ENCODE results near the gene ZNF600.
"Not testable (repeated sequence)": the region's sequence is repeated elsewhere in the genome, so short reads cannot be mapped to it uniquely, and the experiment has no call there.

Gene ZNF600

GRCh38 chr19:52786464-52787354 lies at the start of gene ZNF600:
Gene ZNF600 (minus strand): TSS chr19:52786791. CDS start chr19:52778888, 7,903 bp downstream.
- peak in 1 of 2 experiments; percentile 4 for DNase-seq (ENCODE audit: low read depth in 2 of 2)

- DNase-seq (ENCODE audit: low read depth in 2 of 2), result not testable (repeated sequence)
Observed at GRCh38 chr19:52834289-52834688, 47.7 kb upstream of the ZNF600 start.

- not testable (repeated sequence) for DNase-seq (ENCODE audit: low read depth in 2 of 2)
Observed at GRCh38 chr19:52833541-52833940, 47.0 kb upstream of the ZNF600 start.

- not testable (repeated sequence) for DNase-seq (ENCODE audit: low read depth in 2 of 2)
Observed at GRCh38 chr19:52829866-52830265, 43.3 kb upstream of the ZNF600 start.

- DNase-seq (ENCODE audit: low read depth in 2 of 2), result no peak
Observed at GRCh38 chr19:52825765-52826164, 39.2 kb upstream of the ZNF600 start.

GRCh38 chr19:52823676-52824075 lies 37.1 kb upstream of the ZNF600 start:
- no peak for DNase-seq (ENCODE audit: low read depth in 2 of 2)

GRCh38 chr19:52821204-52821960 lies 34.8 kb upstream of the ZNF600 start, which contains the start of gene ZNF28:
Gene ZNF28 (minus strand): TSS chr19:52821633. CDS start chr19:52817958, 3,675 bp downstream.
- DNase-seq (ENCODE audit: low read depth in 2 of 2), result peak; percentile 3 to 10

- DNase-seq (ENCODE audit: low read depth in 2 of 2), result not testable (repeated sequence)
Observed at GRCh38 chr19:52820472-52821203, 34.0 kb upstream of the ZNF600 start.

GRCh38 chr19:52809801-52810200 lies 23.2 kb upstream of the ZNF600 start:
- DNase-seq (ENCODE audit: low read depth in 2 of 2), result no peak

- not testable (repeated sequence) for DNase-seq (ENCODE audit: low read depth in 2 of 2)
Observed at GRCh38 chr19:52799950-52800640, 13.5 kb upstream of the ZNF600 start.

GRCh38 chr19:52789440-52789839 lies 2.8 kb upstream of the ZNF600 start:
- DNase-seq (ENCODE audit: low read depth in 2 of 2), result no peak

- no peak for DNase-seq (ENCODE audit: low read depth in 2 of 2)
Observed at GRCh38 chr19:52786078-52786463, 520 bp downstream of the ZNF600 start.

GRCh38 chr19:52785506-52785905 lies 1.1 kb downstream of the ZNF600 start:
- DNase-seq (ENCODE audit: low read depth in 2 of 2), result no peak

GRCh38 chr19:52782864-52783263 lies 3.7 kb downstream of the ZNF600 start:
- not testable (repeated sequence) for DNase-seq (ENCODE audit: low read depth in 2 of 2)

- DNase-seq (ENCODE audit: low read depth in 2 of 2), result no peak
Observed at GRCh38 chr19:52778811-52779210, 7.8 kb downstream of the ZNF600 start.

GRCh38 chr19:52756447-52756846 lies 30.1 kb downstream of the ZNF600 start:
- not testable (repeated sequence) for DNase-seq (ENCODE audit: low read depth in 2 of 2)

- DNase-seq (ENCODE audit: low read depth in 2 of 2), result no peak
Observed at GRCh38 chr19:52749780-52750179, 36.8 kb downstream of the ZNF600 start.

GRCh38 chr19:52748336-52748950 lies 38.1 kb downstream of the ZNF600 start:
- DNase-seq (ENCODE audit: low read depth in 2 of 2), result no peak

GRCh38 chr19:52745919-52746318 lies 40.7 kb downstream of the ZNF600 start:
- not testable (repeated sequence) for DNase-seq (ENCODE audit: low read depth in 2 of 2)

GRCh38 chr19:52743091-52743490 lies 43.5 kb downstream of the ZNF600 start:
- no peak for DNase-seq (ENCODE audit: low read depth in 2 of 2)

GRCh38 chr19:52742516-52742915 lies 44.1 kb downstream of the ZNF600 start:
- no peak for DNase-seq (ENCODE audit: low read depth in 2 of 2)

All from fibroblast of skin of left quadriceps (primary cell).